Right forelimb (tissue), 1 donor: ENCODE measurements around the gene CENPB.
"Not testable (repeated sequence)": the region's sequence is repeated elsewhere in the genome, so short reads cannot be mapped to it uniquely, and the experiment has no call there.

Experiments
- DNase-seq: peaks from one replicate; pipeline ENCODE4 v3.0.0-alpha.2; 2018

Gene CENPB

GRCh38 chr20:3786665-3787323 lies at the start of gene CENPB:
CENPB (minus strand) TSS chr20:3786740; CDS start chr20:3786483, 257 bp downstream.
- DNase-seq, result peak; percentile 95

- peak; percentile 11 for DNase-seq
These were observed 49.6 kb upstream of the CENPB start for GRCh38 chr20:3836132-3836531.

GRCh38 chr20:3829891-3830290 lies 43.4 kb upstream of the CENPB start:
- DNase-seq, result not testable (repeated sequence)

GRCh38 chr20:3828798-3829197 lies 42.3 kb upstream of the CENPB start:
- DNase-seq, result no peak

- DNase-seq, result no peak
These were observed 39.9 kb upstream of the CENPB start for GRCh38 chr20:3826420-3826819.

GRCh38 chr20:3825526-3825925 lies 39.0 kb upstream of the CENPB start:
- no peak for DNase-seq

GRCh38 chr20:3823881-3824280 lies 37.3 kb upstream of the CENPB start:
- DNase-seq, result no peak

GRCh38 chr20:3821996-3822395 lies 35.5 kb upstream of the CENPB start:
- DNase-seq, result no peak

GRCh38 chr20:3820901-3821727 lies 34.6 kb upstream of the CENPB start:
- DNase-seq, result no peak

GRCh38 chr20:3820048-3820900 lies 33.7 kb upstream of the CENPB start, which contains the start of gene AP5S1:
AP5S1 (plus strand) TSS chr20:3820547; CDS start chr20:3822118, 1,571 bp downstream.
- DNase-seq, result peak; percentile 98

GRCh38 chr20:3819411-3820047 lies 33.0 kb upstream of the CENPB start:
- DNase-seq, result peak; percentile 45

- peak; percentile 68 for DNase-seq
These were observed 31.9 kb upstream of the CENPB start for GRCh38 chr20:3818155-3819151.

- DNase-seq, result peak; percentile 22
These were observed 29.3 kb upstream of the CENPB start for GRCh38 chr20:3815703-3816315.

GRCh38 chr20:3814928-3815495 lies 28.5 kb upstream of the CENPB start:
- peak; percentile 7 for DNase-seq

GRCh38 chr20:3813848-3814581 lies 27.5 kb upstream of the CENPB start:
- DNase-seq, result peak; percentile 34

- DNase-seq, result peak; percentile 45
These were observed 26.7 kb upstream of the CENPB start for GRCh38 chr20:3812975-3813847.

GRCh38 chr20:3812259-3812681 lies 25.7 kb upstream of the CENPB start:
- no peak for DNase-seq

GRCh38 chr20:3811467-3812258 lies 25.1 kb upstream of the CENPB start:
- peak; percentile 99 for DNase-seq
